ENCODE measurements around the gene NRXN3.

The NRXN3 gene

GRCh38 chr14:79413734-79414428, 1243.7 kb downstream of the NRXN3 start:
- no peaks in the 10 kb centered on the region for H3K4me1 ChIP-seq (ENCODE audit: insufficient read depth, poor library complexity, severe bottlenecking)
- no peak overlapping the region for H3K27ac ChIP-seq (ENCODE audit: poor library complexity, severe bottlenecking)
- no peaks in the 10 kb centered on the region for H3K27me3 ChIP-seq (ENCODE audit: insufficient read depth, poor library complexity, severe bottlenecking)
- no peaks in the 10 kb centered on the region for H3K9me3 ChIP-seq (ENCODE audit: severe bottlenecking)
- DNase-seq (ENCODE audit: low spot score) (no peak), ATAC-seq (ENCODE audit: low read depth) (no peak)
- no peak overlapping the region for H3K4me3 ChIP-seq (ENCODE audit: severe bottlenecking)
- no peak for TF ChIP-seq CTCF (IDR thresholded peaks at IDR 0.05; ENCODE audit: poor library complexity, severe bottlenecking)
- H3K36me3 ChIP-seq (ENCODE audit: low read depth), result no peaks in the 10 kb centered on the region

- DNase-seq (ENCODE audit: low spot score) (no peak), ATAC-seq (ENCODE audit: low read depth) (no peak)
- no peak overlapping the region for H3K4me3 ChIP-seq (ENCODE audit: severe bottlenecking)
- H3K4me1 ChIP-seq (ENCODE audit: insufficient read depth, poor library complexity, severe bottlenecking), result no peaks in the 10 kb centered on the region
- H3K27me3 ChIP-seq (ENCODE audit: insufficient read depth, poor library complexity, severe bottlenecking), result no peaks in the 10 kb centered on the region
- no peaks in the 10 kb centered on the region for H3K9me3 ChIP-seq (ENCODE audit: severe bottlenecking)
- H3K36me3 ChIP-seq (ENCODE audit: low read depth), result no peaks in the 10 kb centered on the region
- no peak for TF ChIP-seq CTCF (IDR thresholded peaks at IDR 0.05; ENCODE audit: poor library complexity, severe bottlenecking)
- H3K27ac ChIP-seq (ENCODE audit: poor library complexity, severe bottlenecking), result no peak overlapping the region
These were observed 1245.6 kb downstream of the NRXN3 start for GRCh38 chr14:79415726-79416125.

GRCh38 chr14:79417961-79418360, 1247.8 kb downstream of the NRXN3 start:
- TF ChIP-seq CTCF (IDR thresholded peaks at IDR 0.05; ENCODE audit: poor library complexity, severe bottlenecking), result no peak
- H3K9me3 ChIP-seq (ENCODE audit: severe bottlenecking), result no peaks in the 10 kb centered on the region
- no peak for DNase-seq (ENCODE audit: low spot score)
- no peaks in the 10 kb centered on the region for H3K4me1 ChIP-seq (ENCODE audit: insufficient read depth, poor library complexity, severe bottlenecking)
- H3K27ac ChIP-seq (ENCODE audit: poor library complexity, severe bottlenecking), result no peak overlapping the region
- no peak overlapping the region for H3K4me3 ChIP-seq (ENCODE audit: severe bottlenecking)
- no peaks in the 10 kb centered on the region for H3K36me3 ChIP-seq (ENCODE audit: low read depth)
- no peak for ATAC-seq (ENCODE audit: low read depth)
- no peaks in the 10 kb centered on the region for H3K27me3 ChIP-seq (ENCODE audit: insufficient read depth, poor library complexity, severe bottlenecking)

- no peaks in the 10 kb centered on the region for H3K36me3 ChIP-seq (ENCODE audit: low read depth)
- H3K9me3 ChIP-seq (ENCODE audit: severe bottlenecking), result no peaks in the 10 kb centered on the region
- H3K4me3 ChIP-seq (ENCODE audit: severe bottlenecking), result no peak overlapping the region
- no peaks in the 10 kb centered on the region for H3K27me3 ChIP-seq (ENCODE audit: insufficient read depth, poor library complexity, severe bottlenecking)
- no peak for TF ChIP-seq CTCF (IDR thresholded peaks at IDR 0.05; ENCODE audit: poor library complexity, severe bottlenecking)
- no peaks in the 10 kb centered on the region for H3K4me1 ChIP-seq (ENCODE audit: insufficient read depth, poor library complexity, severe bottlenecking)
- no peak for ATAC-seq (ENCODE audit: low read depth)
- H3K27ac ChIP-seq (ENCODE audit: poor library complexity, severe bottlenecking), result no peak overlapping the region
- DNase-seq (ENCODE audit: low spot score), result no peak
These were observed 1248.7 kb downstream of the NRXN3 start for GRCh38 chr14:79418649-79419415.

All from RWPE2 (cell line).